RPMI8226 (cell line): ENCODE results near the gene COL4A4.

Source experiments
- DNase-seq: peaks from one replicate; pipeline ENCODE4 v3.0.0-alpha.2; 2015

The COL4A4 gene

GRCh38 chr2:227029426-227030105 lies 134.4 kb downstream of the COL4A4 start:
- DNase-seq: no peak

GRCh38 chr2:227025510-227025909 lies 138.5 kb downstream of the COL4A4 start:
- no peak for DNase-seq

- DNase-seq: no peak
Measured at GRCh38 chr2:227022608-227023007, 141.4 kb downstream of the COL4A4 start.

GRCh38 chr2:227020416-227020815 lies 143.6 kb downstream of the COL4A4 start:
- no peak for DNase-seq

- no peak for DNase-seq
Measured at GRCh38 chr2:227016894-227017293, 147.1 kb downstream of the COL4A4 start.

GRCh38 chr2:227013881-227014280 lies 150.1 kb downstream of the COL4A4 start:
- no peak for DNase-seq

- no peak for DNase-seq
Measured at GRCh38 chr2:227013330-227013729, 150.7 kb downstream of the COL4A4 start.

- DNase-seq: no peak
Measured at GRCh38 chr2:227010433-227010832, 153.6 kb downstream of the COL4A4 start.

- no peak for DNase-seq
Measured at GRCh38 chr2:227007940-227008339, 156.1 kb downstream of the COL4A4 start.

GRCh38 chr2:227007148-227007547 lies 156.9 kb downstream of the COL4A4 start:
- no peak for DNase-seq

- DNase-seq: no peak
Measured at GRCh38 chr2:227006189-227006897, 157.7 kb downstream of the COL4A4 start.

GRCh38 chr2:227004482-227004881 lies 159.5 kb downstream of the COL4A4 start:
- DNase-seq: no peak

- no peak for DNase-seq
Measured at GRCh38 chr2:227000123-227000522, 163.9 kb downstream of the COL4A4 start.

- DNase-seq: no peak
Measured at GRCh38 chr2:226999661-227000060, 164.3 kb downstream of the COL4A4 start.

GRCh38 chr2:226995625-226996041 lies 168.4 kb downstream of the COL4A4 start:
- DNase-seq: no peak

GRCh38 chr2:226994775-226995174 lies 169.2 kb downstream of the COL4A4 start:
- DNase-seq: no peak

GRCh38 chr2:226993171-226993570 lies 170.8 kb downstream of the COL4A4 start:
- no peak for DNase-seq

GRCh38 chr2:226991663-226992062 lies 172.3 kb downstream of the COL4A4 start:
- no peak for DNase-seq

GRCh38 chr2:226985583-226985946 lies 178.4 kb downstream of the COL4A4 start:
- DNase-seq: no peak

- DNase-seq: peak; percentile 75
Measured at GRCh38 chr2:226984750-226985582, 179.0 kb downstream of the COL4A4 start.

- peak; percentile 57 for DNase-seq
Measured at GRCh38 chr2:226983895-226984749, 179.9 kb downstream of the COL4A4 start.

- DNase-seq: no peak
Measured at GRCh38 chr2:226981791-226982326, 182.1 kb downstream of the COL4A4 start.
